ENCODE results near the gene RIC1.
A peak's percentile ranks its signal among the peaks of the same experiment; 100 is the strongest.
"Not testable (repeated sequence)": the region's sequence is repeated elsewhere in the genome, so short reads cannot be mapped to it uniquely, and the experiment has no call there.

RIC1 gene

DNA sequence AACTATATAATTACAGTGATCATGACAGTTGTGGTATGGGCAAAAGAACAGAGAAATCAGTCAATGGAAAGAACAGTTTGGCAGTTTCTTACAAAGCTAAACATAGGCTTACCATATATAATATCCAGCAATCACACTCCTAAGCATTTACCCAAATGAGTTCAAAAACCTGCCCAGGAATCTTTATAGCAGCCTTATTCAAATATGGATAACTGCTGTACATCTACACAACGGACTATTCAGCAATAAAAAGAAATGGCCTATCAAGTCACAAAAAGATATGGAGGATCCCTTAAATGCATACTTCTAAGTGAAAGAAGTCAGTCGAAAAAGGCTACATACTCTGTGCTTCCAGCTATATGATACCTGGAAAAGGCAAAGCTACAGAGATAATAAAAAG lies 167.4 kb downstream of the RIC1 start:
- no peak for DNase-seq

- DNase-seq, result no peak
These were observed 169.7 kb downstream of the RIC1 start for GRCh38 chr9:5798581-5798980.

GRCh38 chr9:5799314-5799713 lies 170.4 kb downstream of the RIC1 start:
- peak; percentile 16 for DNase-seq

DNA sequence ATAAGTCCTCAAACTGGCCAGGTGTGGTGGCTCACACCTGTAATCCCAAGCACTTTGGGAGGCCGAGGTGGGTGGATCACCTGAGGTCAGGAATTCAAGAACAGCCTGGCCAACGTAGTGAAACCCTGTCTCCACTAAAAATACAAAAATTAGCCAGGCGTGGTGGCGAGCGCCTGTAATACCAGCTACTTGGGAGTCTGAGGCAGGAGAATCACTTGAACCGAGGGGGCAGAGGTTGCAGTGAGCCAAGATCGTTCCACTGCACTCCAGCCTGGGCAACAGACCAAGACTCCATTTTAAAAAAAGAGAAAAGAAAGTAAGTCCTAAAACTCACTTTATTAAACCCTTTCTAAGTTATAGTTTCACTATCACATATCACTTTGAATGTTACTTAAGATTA lies 171.5 kb downstream of the RIC1 start:
- DNase-seq, result not testable (repeated sequence)

- peak; percentile 5 for DNase-seq
These were observed 172.2 kb downstream of the RIC1 start for GRCh38 chr9:5800969-5801738.

- no peak for DNase-seq
These were observed 172.8 kb downstream of the RIC1 start for GRCh38 chr9:5801739-5802113.

DNA sequence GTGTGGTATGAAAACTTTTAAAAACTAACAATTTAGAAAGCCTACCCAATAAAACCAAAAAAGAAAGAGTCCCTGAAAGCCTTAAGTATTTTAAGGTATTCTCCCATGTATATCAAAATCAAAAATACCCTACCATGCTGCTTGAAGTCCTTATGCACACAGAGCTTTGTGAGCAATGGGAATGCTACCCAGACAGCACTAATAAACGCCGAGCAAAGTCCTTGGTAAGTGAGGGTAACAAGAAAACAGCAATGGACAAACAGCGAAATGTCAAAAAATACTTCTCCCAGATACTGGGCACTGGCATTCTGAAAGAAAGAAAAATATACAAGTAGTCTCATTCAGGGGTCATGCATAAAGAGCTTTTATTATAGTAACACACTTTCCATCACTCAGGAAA lies 176.6 kb downstream of the RIC1 start:
- DNase-seq, result no peak

DNA sequence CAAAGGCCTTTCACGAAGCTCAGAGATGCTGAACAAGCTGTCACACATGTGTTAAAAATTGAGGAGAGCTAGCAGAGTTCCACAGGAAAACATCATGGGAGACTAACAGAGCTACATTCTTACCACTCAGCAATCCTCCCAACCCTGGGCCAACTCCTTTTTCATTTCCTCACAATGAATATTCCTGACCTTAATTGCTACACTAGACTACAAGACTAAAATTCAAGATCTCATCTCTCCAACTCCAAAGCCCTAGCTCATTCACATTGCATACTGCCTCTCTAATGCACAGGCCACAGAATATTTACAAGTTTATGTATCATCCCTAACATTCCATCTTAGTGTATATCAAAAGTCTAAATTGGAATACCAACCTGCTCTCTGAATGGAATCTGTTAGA lies 182.8 kb downstream of the RIC1 start:
- no peak for DNase-seq

DNA sequence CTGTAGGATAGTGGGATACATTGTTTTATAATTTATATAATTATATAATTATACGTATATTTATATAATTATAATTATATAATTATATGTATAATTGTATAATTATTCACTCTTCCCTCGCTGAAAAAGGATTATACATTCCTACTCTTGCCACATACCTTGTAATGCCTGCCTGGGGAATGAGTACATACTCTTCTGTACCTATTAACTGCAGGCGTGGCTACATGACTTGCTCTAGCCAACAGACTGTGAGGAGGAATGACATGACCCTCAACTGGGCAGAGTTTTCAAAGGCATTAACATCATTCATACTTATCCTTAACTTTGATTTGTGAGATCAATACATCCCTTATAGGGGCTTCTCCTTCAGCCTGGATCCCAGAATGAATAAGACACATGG lies 184.9 kb downstream of the RIC1 start:
- DNase-seq, result no peak

DNA sequence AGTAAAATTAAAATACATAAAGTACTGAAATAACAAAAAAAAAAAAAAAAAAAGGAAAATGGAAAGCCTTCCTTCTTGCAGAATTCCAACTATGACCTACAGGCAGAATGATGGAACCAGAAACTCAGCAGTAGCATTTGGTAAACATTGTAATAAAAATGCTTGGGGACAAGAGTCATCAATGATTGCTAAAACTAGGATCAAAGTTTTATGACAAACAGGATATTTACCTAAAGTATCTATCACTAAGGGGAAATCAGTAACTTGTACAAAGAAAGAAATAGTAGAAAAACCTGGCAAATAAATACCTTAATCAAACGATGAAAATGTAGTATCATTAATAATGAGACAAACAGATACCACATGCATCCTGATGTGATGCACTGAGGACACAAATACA lies 186.6 kb downstream of the RIC1 start:
- DNase-seq, result no peak

DNA sequence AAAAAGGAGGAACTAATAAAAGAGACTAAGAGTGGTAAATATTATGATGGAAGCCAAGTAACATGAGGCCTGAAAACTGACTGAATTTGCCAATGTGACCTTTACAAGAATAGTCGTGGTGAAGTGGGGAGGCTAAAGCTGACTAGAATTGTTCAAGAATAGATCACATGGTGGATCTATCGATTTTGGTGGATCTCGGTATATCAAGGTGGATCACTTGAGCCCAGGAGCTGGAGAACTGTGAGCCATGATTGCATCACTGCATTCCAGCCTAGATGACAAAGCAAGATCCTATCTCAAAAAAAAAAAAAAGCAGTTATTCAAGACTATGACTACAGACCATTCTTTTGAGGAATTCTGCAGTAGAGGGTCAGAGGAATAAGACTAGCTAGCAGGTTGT lies 189.0 kb downstream of the RIC1 start:
- DNase-seq, result no peak

- DNase-seq, result no peak
These were observed 189.7 kb downstream of the RIC1 start for GRCh38 chr9:5818424-5819142.

- no peak for DNase-seq
These were observed 190.3 kb downstream of the RIC1 start for GRCh38 chr9:5819174-5819573.

- DNase-seq, result no peak
These were observed 191.5 kb downstream of the RIC1 start for GRCh38 chr9:5820425-5820824.

DNA sequence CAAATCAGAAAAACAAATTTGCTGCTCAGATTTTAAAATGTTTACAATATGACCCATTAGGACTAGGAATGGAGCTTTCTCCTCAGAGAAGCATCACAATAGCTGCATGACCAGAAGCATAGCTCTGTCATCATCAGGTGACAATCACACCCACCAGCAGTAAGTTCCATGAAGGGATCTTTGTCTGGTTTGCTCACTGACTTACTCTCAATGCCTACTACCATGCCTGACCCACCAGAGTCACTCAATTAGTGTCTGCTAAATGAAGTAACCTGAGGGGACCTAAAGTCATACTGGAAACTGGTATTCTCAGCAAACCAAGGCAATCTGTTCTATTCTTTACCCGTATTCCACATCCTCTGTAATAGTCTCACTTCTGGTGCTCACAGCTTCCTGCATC lies 196.3 kb downstream of the RIC1 start:
- no peak for DNase-seq
